Activated B cell treated with CpG ODN at 0.5 μM for 24 hours (primary cell): ENCODE results near the gene MEIS3. TPM values are rescaled to one million over a fixed set of nuclear protein-coding genes. Genes with fewer than 3 reads are reported as not detected.

Source experiments
- ATAC-seq: fragments of 200-7000 bp; cut with Tn5 transposase; one replicate; pipeline ENCODE4 v1.10.0; 2021; ENCODE audit warnings: low read depth, mild to moderate bottlenecking, moderate library complexity
- CTCF ChIA-PET: fragments of 350-600 bp; sonication (Branson Sonifier 250); formaldehyde crosslinking; loops from one replicate; lab custom pipeline; 2021; ENCODE audit warnings: antibody characterized with exemption; lab: Charles Lee
- POLR2A ChIA-PET: fragments of 350-600 bp; sonication (Branson Sonifier 250); formaldehyde crosslinking; loops from one replicate; lab custom pipeline; 2021; ENCODE audit warnings: antibody characterized with exemption; lab: Charles Lee
- DNase-seq: peaks from one replicate; pipeline ENCODE4 v3.0.0; 2022
- H3K27ac Mint-ChIP-seq: one replicate; pipeline ENCODE4 v1.8.0; 2020; ENCODE audit warnings: mixed read lengths
- H3K27me3 Mint-ChIP-seq: one replicate; pipeline ENCODE4 v1.8.0; 2021; ENCODE audit warnings: mixed read lengths
- H3K36me3 Mint-ChIP-seq: one replicate; pipeline ENCODE4 v1.8.0; 2021; ENCODE audit warnings: low read depth, mixed read lengths
- H3K4me1 Mint-ChIP-seq: one replicate; pipeline ENCODE4 v1.8.0; 2021; ENCODE audit warnings: mixed read lengths
- H3K4me3 Mint-ChIP-seq: one replicate; pipeline ENCODE4 v1.8.0; 2020; ENCODE audit warnings: mild to moderate bottlenecking, mixed read lengths
- H3K9me3 Mint-ChIP-seq: one replicate; pipeline ENCODE4 v1.8.0; 2020; ENCODE audit warnings: mixed read lengths
- CTCF ChIP-seq: fragments of 200-600 bp; IDR thresholded peaks from one replicate; pipeline ENCODE4 v1.8.0; 2022; ENCODE audit warnings: antibody characterized with exemption, mild to moderate bottlenecking
- intact Hi-C: fragments of 100-400 bp; cut with micrococcal nuclease; formaldehyde crosslinking; loops from one replicate; pipeline ENCODE4 v1.15.1; 2024
- total RNA-seq: library from RNA; stranded (reverse); gene quantifications from 2 replicates; pipeline ENCODE4 v1.2.3, GENCODE V29; 2022

The MEIS3 gene
- total RNA-seq, 1 donor from 2014 or later = not detected

GRCh38 chr19:47427241-47428176 is 8.2 kb upstream of the MEIS3 start:
- H3K27me3 Mint-ChIP-seq = peaks cover 50% of the 10 kb centered on the region
- peaks cover 5% of the 10 kb centered on the region for H3K4me1 Mint-ChIP-seq
- no peak overlapping the region for H3K27ac Mint-ChIP-seq
- no peaks in the 10 kb centered on the region for H3K36me3 Mint-ChIP-seq
- CTCF ChIA-PET = interaction anchor here (1.2 kb wide), 1 partner anchor 10 kb away, joined by 3 read pairs; no protein-coding TSS in a partner anchor
- POLR2A ChIA-PET = interaction anchor here (0.6 kb wide), 2 partner anchors 11 to 277 kb away, joined by 4 read pairs; no protein-coding TSS in a partner anchor
- no peak overlapping the region for H3K4me3 Mint-ChIP-seq
- no peak for TF ChIP-seq CTCF
- intact Hi-C loops = loop anchor here (1.0 kb wide), 2 partner anchors 131 to 143 kb away; no protein-coding TSS in a partner anchor
- ATAC-seq (peak; percentile 84), DNase-seq (peak; percentile 54)
- H3K9me3 Mint-ChIP-seq = no peaks in the 10 kb centered on the region

DNA sequence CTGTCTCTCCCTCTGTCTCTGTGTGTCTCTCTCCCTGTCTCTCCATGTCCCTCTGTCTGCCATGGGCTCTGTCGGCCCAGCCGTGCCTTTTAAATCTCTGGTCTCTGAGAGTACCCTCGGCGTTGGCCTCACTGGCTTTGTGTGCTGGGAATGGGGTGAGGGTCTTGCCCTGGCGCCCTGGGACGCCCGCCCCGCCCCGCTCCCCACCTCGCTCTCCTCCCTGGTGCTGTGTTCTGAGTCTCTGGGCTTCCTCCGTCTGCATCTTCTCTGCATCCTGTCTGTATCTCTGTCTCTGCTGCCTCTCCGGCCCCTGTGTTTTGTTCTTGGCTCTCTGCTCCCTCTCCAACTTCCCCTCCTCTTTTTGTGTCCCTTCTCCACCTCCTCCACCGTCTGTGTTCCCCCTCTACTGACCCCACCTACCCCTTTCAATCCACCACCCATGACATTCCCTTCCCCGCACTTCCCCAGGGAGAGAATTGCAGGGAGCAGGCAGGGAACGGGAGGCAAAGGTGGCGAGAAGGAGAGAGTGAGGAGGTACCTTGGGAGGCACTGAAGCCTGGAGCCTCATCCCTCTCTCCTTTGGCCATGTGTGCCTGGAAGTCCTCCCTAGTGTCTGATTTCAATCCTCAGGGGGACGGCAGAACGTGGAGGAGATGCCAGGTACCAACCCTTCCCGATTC is 4.0 kb upstream of the MEIS3 start:
- H3K4me1 Mint-ChIP-seq = peaks cover 4% of the 10 kb centered on the region
- H3K27ac Mint-ChIP-seq = no peak overlapping the region
- H3K36me3 Mint-ChIP-seq = no peaks in the 10 kb centered on the region
- ATAC-seq (no peak), DNase-seq (no peak)
- H3K4me3 Mint-ChIP-seq = no peak overlapping the region
- peaks cover 56% of the 10 kb centered on the region for H3K27me3 Mint-ChIP-seq
- no peaks in the 10 kb centered on the region for H3K9me3 Mint-ChIP-seq
- no peak for TF ChIP-seq CTCF
- intact Hi-C loops = no loop called here
- POLR2A ChIA-PET = no interaction called here
- CTCF ChIA-PET = no interaction called here

- Mint-ChIP-seq H3K4me3 (no peak overlapping the region), H3K9me3 (no peaks in the 10 kb centered on the region)
These were observed 3.3 kb upstream of the MEIS3 start for GRCh38 chr19:47422417-47423163.

GRCh38 chr19:47421844-47422395 is 2.6 kb upstream of the MEIS3 start:
- TF ChIP-seq CTCF = no peak
- POLR2A ChIA-PET = interaction anchor here (0.7 kb wide), 1 partner anchor 838 kb away, joined by 3 read pairs; no protein-coding TSS in a partner anchor
- Mint-ChIP-seq H3K4me3 (no peak overlapping the region), H3K4me1 (peaks cover 14% of the 10 kb centered on the region), H3K36me3 (no peaks in the 10 kb centered on the region), H3K27ac (no peak overlapping the region), H3K27me3 (peaks cover 69% of the 10 kb centered on the region), H3K9me3 (no peaks in the 10 kb centered on the region)
- CTCF ChIA-PET = no interaction called here
- ATAC-seq (no peak), DNase-seq (no peak)
- intact Hi-C loops = no loop called here

More at GRCh38 chr19:47422417-47423163, 3.3 kb upstream of the MEIS3 start:
- Mint-ChIP-seq H3K4me1 (peaks cover 11% of the 10 kb centered on the region), H3K27me3 (peaks cover 64% of the 10 kb centered on the region), H3K36me3 (no peaks in the 10 kb centered on the region), H3K27ac (no peak overlapping the region)
- DNase-seq (no peak), ATAC-seq (no peak)
- ChIA-PET POLR2A (interaction anchor here (0.7 kb wide), 1 partner anchor 837 kb away, joined by 3 read pairs; no protein-coding TSS in a partner anchor), CTCF (no interaction called here)
- no peak for TF ChIP-seq CTCF
- intact Hi-C loops = no loop called here
